Fibroblast of villous mesenchyme (primary cell): Measurements from ENCODE around the gene CSNK2B. TPM values are rescaled to one million over a fixed set of nuclear protein-coding genes. Genes with fewer than 3 reads are reported as not detected.

Source experiments
- DNase-seq: peaks from one replicate; pipeline ENCODE4 v3.0.0-alpha.2; 2010; ENCODE audit warnings: low read depth
- H3K4me3 ChIP-seq: 2 replicates; pipeline ENCODE4 v1.5.1; 2011; ENCODE audit warnings: low read depth, mild to moderate bottlenecking, low read length
- total RNA-seq: library from RNA; depleted of rRNA; stranded (reverse); fragments of >200 nt; gene quantifications from 2 replicates; pipeline ENCODE4 v1.2.3, GENCODE V29; 2012
- TF ChIP-seq, protein P1 (sequence below): IDR thresholded peaks from 2 replicates; pipeline ENCODE4 v1.5.1; 2012; ENCODE audit warnings: low read depth, mild to moderate bottlenecking, low read length; ENCODE audit not compliant: insufficient read depth

Gene CSNK2B
- total RNA-seq, 1 donor = 136 TPM

DNA sequence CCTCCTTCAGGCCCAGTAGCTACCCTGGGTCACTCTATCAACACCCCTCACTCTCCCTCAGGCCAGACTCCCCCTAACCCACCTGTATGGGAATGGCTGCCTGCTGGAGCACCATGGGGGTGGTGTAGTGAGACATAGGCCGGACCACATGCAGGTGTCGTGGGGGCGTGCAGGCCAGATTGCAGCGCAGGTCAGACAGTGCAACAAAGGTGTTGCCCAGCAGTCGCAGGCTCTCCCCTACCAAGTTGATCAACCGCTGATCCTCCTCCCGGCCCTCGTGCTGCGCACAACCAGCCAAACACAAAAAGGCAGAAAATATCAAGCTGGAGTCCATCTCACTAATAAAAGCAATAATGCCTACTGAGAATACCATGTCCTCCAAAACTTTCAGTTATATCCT is 20.6 kb upstream of the CSNK2B start:
- no peak overlapping the region for H3K4me3 ChIP-seq
- TF ChIP-seq, protein P1, sequence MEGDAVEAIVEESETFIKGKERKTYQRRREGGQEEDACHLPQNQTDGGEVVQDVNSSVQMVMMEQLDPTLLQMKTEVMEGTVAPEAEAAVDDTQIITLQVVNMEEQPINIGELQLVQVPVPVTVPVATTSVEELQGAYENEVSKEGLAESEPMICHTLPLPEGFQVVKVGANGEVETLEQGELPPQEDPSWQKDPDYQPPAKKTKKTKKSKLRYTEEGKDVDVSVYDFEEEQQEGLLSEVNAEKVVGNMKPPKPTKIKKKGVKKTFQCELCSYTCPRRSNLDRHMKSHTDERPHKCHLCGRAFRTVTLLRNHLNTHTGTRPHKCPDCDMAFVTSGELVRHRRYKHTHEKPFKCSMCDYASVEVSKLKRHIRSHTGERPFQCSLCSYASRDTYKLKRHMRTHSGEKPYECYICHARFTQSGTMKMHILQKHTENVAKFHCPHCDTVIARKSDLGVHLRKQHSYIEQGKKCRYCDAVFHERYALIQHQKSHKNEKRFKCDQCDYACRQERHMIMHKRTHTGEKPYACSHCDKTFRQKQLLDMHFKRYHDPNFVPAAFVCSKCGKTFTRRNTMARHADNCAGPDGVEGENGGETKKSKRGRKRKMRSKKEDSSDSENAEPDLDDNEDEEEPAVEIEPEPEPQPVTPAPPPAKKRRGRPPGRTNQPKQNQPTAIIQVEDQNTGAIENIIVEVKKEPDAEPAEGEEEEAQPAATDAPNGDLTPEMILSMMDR = no peak
- DNase-seq = no peak

DNA sequence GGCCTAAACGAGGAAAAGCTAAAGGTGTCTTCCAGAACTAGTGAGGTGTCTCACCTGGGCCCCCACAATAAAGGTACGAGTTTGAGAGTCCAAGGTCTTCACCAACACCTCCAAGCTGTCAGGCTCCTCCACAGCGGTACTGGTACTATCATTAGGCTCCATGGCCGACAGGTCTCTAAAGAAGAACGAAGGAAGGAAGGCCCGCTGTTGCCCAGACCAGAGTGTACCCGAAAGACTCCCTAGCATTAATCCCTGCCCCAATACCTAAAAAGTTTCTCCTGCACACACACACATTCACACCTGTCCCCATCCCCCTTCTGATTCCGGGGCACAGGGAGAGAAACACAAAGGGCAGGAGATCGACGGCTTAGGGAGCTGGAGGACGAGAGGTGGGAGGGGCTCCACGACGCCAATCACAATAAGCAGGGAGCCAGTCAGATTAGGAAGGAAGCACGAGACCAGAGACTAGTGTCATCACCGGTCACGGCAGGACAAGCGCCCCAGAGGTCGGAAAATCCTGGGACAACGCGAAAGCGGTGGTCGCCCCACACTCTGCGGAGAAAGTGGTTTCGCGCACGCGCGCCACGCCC is 14.2 kb upstream of the CSNK2B start:
- TF ChIP-seq, protein P1 = no peak
- peak overlapping the region; percentile 91 for H3K4me3 ChIP-seq
- DNase-seq = peak; percentile 83

DNA sequence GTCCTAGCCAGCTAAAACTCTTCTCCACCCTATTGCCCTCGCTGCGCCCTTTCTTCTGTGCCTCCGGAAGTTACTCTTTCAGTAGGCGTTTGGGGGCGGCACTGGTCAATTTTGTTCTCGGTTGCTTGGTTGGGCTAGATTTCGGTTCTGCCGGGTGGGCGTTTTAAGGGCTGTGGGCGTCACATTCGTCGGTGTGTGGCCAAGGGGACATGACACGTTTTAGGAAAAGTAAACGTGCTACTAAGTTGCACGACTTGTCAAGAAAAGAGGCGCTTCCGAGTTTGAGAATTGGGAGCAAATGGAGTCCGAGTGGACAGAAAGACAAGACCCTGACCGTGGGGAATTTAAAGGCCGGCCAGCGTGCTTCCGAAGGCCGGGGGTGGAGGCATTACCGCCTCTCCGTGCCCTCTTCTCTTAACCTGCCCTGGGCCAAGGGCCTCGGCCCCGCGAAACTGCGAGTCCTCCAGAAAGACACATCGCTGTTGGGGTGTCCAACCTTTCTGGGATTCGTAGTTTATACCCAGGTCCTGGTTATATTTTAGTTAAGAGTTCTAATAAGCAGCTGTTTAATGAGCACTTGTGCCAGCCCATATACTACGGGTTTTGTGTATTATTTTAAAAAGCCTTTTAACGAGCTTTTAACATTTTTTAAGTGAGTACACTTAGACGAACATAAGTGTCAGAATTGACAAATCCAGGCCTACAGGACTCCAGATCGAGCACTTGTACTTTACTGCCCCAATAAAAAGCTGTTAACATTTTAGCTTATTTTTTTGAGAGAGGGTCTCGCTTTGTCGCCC is 12.8 kb upstream of the CSNK2B start:
- DNase-seq = no peak
- peak overlapping the region; percentile 91 for H3K4me3 ChIP-seq
- TF ChIP-seq, protein P1 = no peak

GRCh38 chr6:31654574-31655348 is 11.1 kb upstream of the CSNK2B start:
- H3K4me3 ChIP-seq = no peak overlapping the region
- no peak for DNase-seq
- TF ChIP-seq, protein P1 = no peak

DNA sequence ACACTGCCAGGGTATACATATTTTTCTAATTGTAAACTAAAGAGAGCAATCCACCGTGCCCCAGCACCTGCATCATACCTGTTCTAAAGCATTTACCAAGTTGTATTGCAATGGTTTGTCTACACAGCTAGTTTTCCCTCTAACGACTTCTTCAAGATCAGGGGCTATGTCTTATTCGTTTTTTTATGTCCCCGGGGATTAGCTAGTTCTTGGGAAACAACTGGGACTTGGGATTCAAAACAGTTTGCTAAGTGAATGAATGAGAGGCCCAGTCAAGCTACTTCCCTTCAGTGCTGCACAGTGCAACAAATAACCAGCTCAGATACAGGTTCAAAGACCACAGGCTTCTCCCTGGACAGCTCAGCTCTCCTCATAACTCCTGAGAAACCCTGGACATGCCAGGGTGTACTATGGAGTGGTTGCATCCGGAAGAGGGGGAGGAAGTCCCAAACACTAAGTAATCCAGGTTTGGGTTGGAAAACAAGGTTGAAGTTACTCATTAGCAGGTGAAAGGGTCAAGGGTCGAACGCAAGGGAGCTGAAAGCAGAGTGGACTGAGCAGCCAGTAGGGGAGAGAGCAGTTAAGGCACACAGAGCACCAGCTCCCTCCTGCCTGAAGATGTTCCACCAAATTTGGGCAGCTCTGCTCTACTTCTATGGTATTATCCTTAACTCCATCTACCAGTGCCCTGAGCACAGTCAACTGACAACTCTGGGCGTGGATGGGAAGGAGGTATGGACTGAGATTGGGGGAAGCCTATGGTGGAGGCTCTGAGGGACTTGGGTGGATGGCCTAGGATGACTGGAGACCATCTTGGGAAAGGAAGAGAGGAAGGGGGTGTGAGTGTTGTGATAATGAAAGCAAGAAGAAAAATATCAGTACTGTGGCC is 10.3 kb upstream of the CSNK2B start, which contains the start of gene APOM:
Gene APOM (plus strand): TSS at position 546 of the 889 bp plus-strand sequence. CDS start 73 bp downstream, at position 619.
- no peak for DNase-seq
- H3K4me3 ChIP-seq = no peak within 1 kb of the TSS
- TF ChIP-seq, protein P1 = no peak
